Fibroblast of lung (primary cell): Measurements from ENCODE around the gene RASA3. TPM values are rescaled to one million over a fixed set of nuclear protein-coding genes. Genes with fewer than 3 reads are reported as not detected.

Experiments
- DNase-seq, 2 donors: peaks; one replicate each; pipeline versions ENCODE4 v3.0.0 to v3.0.0-alpha.2; 2010; ENCODE audit warnings: low read depth in 2 of 2
- H2AFZ ChIP-seq: 2 replicates; pipeline ENCODE4 v1.5.1; 2012; ENCODE audit warnings: low read length, control low read depth, inconsistent platforms
- H3K27ac ChIP-seq: 2 replicates; pipeline ENCODE4 v1.5.1; 2011; ENCODE audit warnings: low read length, control low read depth; ENCODE audit not compliant: insufficient read depth
- H3K27me3 ChIP-seq: 2 replicates; pipeline ENCODE4 v1.5.1; 2011; ENCODE audit warnings: mild to moderate bottlenecking, low read length; ENCODE audit not compliant: control insufficient read depth, insufficient read depth
- H3K36me3 ChIP-seq: 2 replicates; pipeline ENCODE4 v1.5.1; 2011; ENCODE audit warnings: low read length; ENCODE audit not compliant: control insufficient read depth, insufficient read depth
- H3K4me1 ChIP-seq: 2 replicates; pipeline ENCODE4 v1.5.1; 2011; ENCODE audit warnings: low read length; ENCODE audit not compliant: control insufficient read depth, insufficient read depth; ENCODE audit errors: extremely low read depth
- H3K4me2 ChIP-seq: 2 replicates; pipeline ENCODE4 v1.5.1; 2011; ENCODE audit warnings: low read length, control low read depth; ENCODE audit not compliant: insufficient read depth; ENCODE audit errors: extremely low read depth
- H3K4me3 ChIP-seq, 4 experiments: fragments of 200-600 bp in 1 of 4; sonication (generic) in 1 of 4; replicated peaks in 1 of 4; 2 replicates each; pipeline ENCODE4 v1.5.1; 2011 to 2016; ENCODE audit warnings: low read length in 4 of 4, low read depth in 3 of 4, mild to moderate bottlenecking in 3 of 4, control low read depth in 2 of 4, inconsistent platforms in 1 of 4, mixed read lengths in 1 of 4; ENCODE audit not compliant: insufficient read depth in 1 of 4; ENCODE audit errors: control extremely low read depth in 1 of 4
- H3K79me2 ChIP-seq: 2 replicates; pipeline ENCODE4 v1.5.1; 2012; ENCODE audit warnings: mild to moderate bottlenecking, low read length, inconsistent platforms; ENCODE audit not compliant: control insufficient read depth, insufficient read depth
- H3K9ac ChIP-seq: 2 replicates; pipeline ENCODE4 v1.5.1; 2011; ENCODE audit warnings: mild to moderate bottlenecking, low read length, control low read depth; ENCODE audit not compliant: insufficient read depth
- H3K9me3 ChIP-seq: 2 replicates; pipeline ENCODE4 v1.5.1; 2012; ENCODE audit warnings: low read depth, low read length; ENCODE audit not compliant: control insufficient read depth, insufficient read depth
- H4K20me1 ChIP-seq: 2 replicates; pipeline ENCODE4 v1.5.1; 2011; ENCODE audit warnings: low read length; ENCODE audit not compliant: control insufficient read depth, insufficient read depth; ENCODE audit errors: extremely low read depth
- CTCF ChIP-seq, 2 donors: IDR thresholded peaks in 1 of 2; conservative IDR thresholded peaks in 1 of 2; 1 replicate in 1 of 2; 2 replicates in 1 of 2; pipeline ENCODE4 v1.5.1; 2011 to 2012; ENCODE audit warnings: low read length in 2 of 2, control low read depth in 1 of 2, inconsistent platforms in 1 of 2, low read depth in 1 of 2, mild to moderate bottlenecking in 1 of 2
- EZH2 ChIP-seq: IDR thresholded peaks from 2 replicates; pipeline ENCODE4 v1.5.1; 2012; ENCODE audit warnings: low read length, control low read depth, mild to moderate bottlenecking; ENCODE audit errors: missing control alignments
- polyA plus RNA-seq, 2 donors: library from polyadenylated mRNA; depleted of rRNA in 1 of 2; stranded (reverse) in 1 of 2; unstranded in 1 of 2; fragments of >200 nt; gene quantifications; 2 replicates each; pipeline ENCODE4 v1.2.1, GENCODE V29; 2011 to 2012; ENCODE audit warnings: missing spikeins in 1 of 2
- total RNA-seq: library from RNA; depleted of rRNA; stranded (reverse); fragments of >200 nt; gene quantifications from 2 replicates; pipeline ENCODE4 v1.2.1, GENCODE V29; 2014

The RASA3 gene
- total and polyA plus RNA-seq, 2 donors (not counting 1 experiment from before 2014, with no cell fraction given): 26.6 to 31.1 TPM

DNA sequence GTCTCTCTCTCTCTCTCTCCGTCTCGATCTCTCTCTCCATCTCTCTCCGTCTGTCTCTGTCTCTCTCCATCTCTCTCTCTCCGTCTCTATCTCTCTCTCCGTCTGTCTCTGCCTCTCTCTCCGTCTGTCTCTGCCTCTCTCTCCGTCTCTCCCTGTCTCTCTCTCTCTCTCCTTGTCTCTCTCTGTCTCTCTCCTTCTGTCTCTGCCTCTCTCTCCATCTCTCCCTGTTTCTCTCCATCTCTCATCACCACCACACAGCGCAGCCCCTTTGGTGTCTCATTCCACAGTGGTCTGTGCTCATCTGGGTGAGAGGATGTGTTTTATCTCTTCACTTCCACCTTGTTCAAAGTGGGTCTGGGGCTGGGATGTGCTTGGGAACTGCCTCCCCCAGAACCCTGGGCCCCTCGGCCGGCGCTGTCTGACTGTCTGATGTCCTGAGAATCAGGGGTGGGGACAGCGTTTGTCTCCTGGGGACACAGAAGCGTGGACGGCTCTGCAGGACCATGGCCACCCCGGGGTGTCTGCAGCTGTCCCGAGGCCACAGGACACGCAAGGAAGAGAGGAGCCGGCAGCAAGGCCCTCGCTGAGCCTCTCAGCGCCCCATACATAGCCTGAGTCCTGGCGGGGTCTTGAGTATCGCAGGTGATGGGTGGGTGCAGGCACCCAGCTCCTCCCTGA is 118.3 kb downstream of the RASA3 start:
- no peak for DNase-seq

DNA sequence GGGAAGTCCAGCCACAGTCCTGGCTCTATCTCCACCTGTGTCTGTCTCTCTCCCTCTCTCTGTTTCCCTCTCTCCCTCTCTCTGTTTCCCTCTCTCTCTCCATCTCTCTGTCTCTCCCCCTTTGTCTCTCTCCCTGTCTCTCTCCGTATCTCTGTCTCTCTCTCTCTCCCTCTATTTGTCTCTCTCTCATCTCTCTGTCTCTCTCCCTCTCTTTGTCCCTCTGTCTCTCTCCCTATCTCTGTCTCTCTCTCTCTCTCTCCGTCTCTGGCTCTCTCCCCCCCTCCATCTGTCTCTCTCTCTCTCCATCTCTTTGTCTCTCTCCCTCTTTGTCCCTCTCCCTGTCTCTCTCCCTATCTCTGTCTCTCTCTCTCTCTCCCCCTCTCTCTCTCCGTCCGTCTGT is 119.1 kb downstream of the RASA3 start:
- H3K4me2 ChIP-seq: no peak overlapping the region
- H3K9ac ChIP-seq: no peak overlapping the region
- H3K4me1 ChIP-seq: no peaks in the 10 kb centered on the region
- no peaks in the 10 kb centered on the region for H4K20me1 ChIP-seq
- H3K79me2 ChIP-seq: no peaks in the 10 kb centered on the region
- H3K9me3 ChIP-seq: no peaks in the 10 kb centered on the region
- H2AFZ ChIP-seq: no peak overlapping the region
- H3K36me3 ChIP-seq: peaks cover 48% of the 10 kb centered on the region
- H3K4me3 ChIP-seq: no peak overlapping the region
- no peak for TF ChIP-seq EZH2
- H3K27ac ChIP-seq: no peak overlapping the region
- DNase-seq: no peak
- no peaks in the 10 kb centered on the region for H3K27me3 ChIP-seq

More for the DNA sequence above, 118.3 kb downstream of the RASA3 start:
- no peak overlapping the region for H2AFZ ChIP-seq
- H3K9me3 ChIP-seq: no peaks in the 10 kb centered on the region
- H3K27me3 ChIP-seq: no peaks in the 10 kb centered on the region
- no peak overlapping the region for H3K4me2 ChIP-seq
- H3K27ac ChIP-seq: no peak overlapping the region
- no peaks in the 10 kb centered on the region for H3K79me2 ChIP-seq
- H4K20me1 ChIP-seq: no peaks in the 10 kb centered on the region
- TF ChIP-seq EZH2: no peak
- no peak for TF ChIP-seq CTCF (conservative IDR thresholded peaks at IDR 0.05 in 1 of 2, IDR thresholded peaks at IDR 0.05 in 1 of 2; ENCODE audit: low read depth in 1 of 2, low read length in 2 of 2)
- H3K9ac ChIP-seq: no peak overlapping the region
- H3K4me1 ChIP-seq: no peaks in the 10 kb centered on the region
- peaks cover 47% of the 10 kb centered on the region for H3K36me3 ChIP-seq
- no peak overlapping the region for H3K4me3 ChIP-seq

GRCh38 chr13:114012921-114013320 is 119.5 kb downstream of the RASA3 start:
- H3K9ac ChIP-seq: no peak overlapping the region
- H4K20me1 ChIP-seq: no peaks in the 10 kb centered on the region
- no peaks in the 10 kb centered on the region for H3K9me3 ChIP-seq
- H3K4me2 ChIP-seq: no peak overlapping the region
- no peak for DNase-seq
- H3K4me1 ChIP-seq: no peaks in the 10 kb centered on the region
- H2AFZ ChIP-seq: no peak overlapping the region
- H3K27me3 ChIP-seq: no peaks in the 10 kb centered on the region
- TF ChIP-seq CTCF (conservative IDR thresholded peaks at IDR 0.05 in 1 of 2, IDR thresholded peaks at IDR 0.05 in 1 of 2; ENCODE audit: low read depth in 1 of 2, low read length in 2 of 2) (no peak), EZH2 (no peak)
- H3K27ac ChIP-seq: no peak overlapping the region
- H3K4me3 ChIP-seq: no peak overlapping the region
- H3K79me2 ChIP-seq: no peaks in the 10 kb centered on the region
- H3K36me3 ChIP-seq: peaks cover 48% of the 10 kb centered on the region
